Glomerular endothelial cell (primary cell): ENCODE measurements around the gene SYNDIG1L. TPM values are rescaled to one million over a fixed set of nuclear protein-coding genes. Genes with fewer than 3 reads are reported as not detected.

Experiments
- DNase-seq: peaks from one replicate; pipeline ENCODE4 v3.0.0-alpha.2; 2011; ENCODE audit warnings: low read depth, low spot score; ENCODE audit errors: extremely low read depth
- total RNA-seq: library from RNA; depleted of rRNA; stranded (reverse); fragments of >200 nt; gene quantifications from 2 replicates; pipeline ENCODE4 v1.2.3, GENCODE V29; 2015

SYNDIG1L gene
- total RNA-seq, 1 donor from 2014 or later = not detected

DNA sequence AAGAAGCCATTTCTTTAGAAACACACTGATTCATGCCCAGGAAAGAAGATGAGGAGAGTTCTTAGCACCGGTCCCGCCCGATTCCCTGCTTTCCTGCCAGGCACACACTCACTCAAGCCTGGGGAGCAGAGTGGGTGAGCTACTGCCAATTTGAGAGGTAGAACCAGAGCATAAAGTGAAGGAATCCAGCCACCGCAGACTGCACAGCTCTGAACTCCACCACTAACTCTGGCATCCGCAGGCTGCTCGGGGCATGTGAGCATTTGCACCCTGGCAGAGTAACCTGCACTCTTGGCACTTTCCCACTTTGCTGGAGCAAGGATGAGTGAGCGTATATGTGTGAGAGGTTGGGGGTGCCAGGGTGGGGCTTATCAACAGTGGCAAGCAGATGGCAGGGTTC, 4.0 kb upstream of the SYNDIG1L start:
- no peak for DNase-seq

DNA sequence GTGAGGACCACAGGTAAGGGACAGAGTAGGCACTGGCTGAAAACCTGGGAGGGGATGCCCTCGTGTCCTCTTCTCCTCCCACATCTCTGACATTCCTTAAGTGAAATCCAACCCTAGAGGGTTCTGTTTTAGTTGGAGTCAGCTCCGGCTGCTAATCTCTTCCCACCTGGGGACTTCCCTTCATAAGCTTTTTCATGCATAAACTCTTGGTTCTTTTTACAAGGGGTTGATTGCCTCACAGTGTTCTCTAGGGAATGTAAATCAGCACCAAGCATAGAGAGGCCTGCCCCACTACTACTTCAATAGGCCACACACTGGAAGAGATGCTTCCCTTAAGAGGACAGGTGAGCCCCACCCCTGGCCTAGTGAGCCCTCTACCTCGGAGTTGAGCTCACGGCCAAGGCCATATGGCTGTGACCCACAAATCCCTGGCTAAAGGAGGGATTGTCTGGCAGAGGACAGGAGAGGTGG, 3.2 kb upstream of the SYNDIG1L start:
- DNase-seq = no peak

DNA sequence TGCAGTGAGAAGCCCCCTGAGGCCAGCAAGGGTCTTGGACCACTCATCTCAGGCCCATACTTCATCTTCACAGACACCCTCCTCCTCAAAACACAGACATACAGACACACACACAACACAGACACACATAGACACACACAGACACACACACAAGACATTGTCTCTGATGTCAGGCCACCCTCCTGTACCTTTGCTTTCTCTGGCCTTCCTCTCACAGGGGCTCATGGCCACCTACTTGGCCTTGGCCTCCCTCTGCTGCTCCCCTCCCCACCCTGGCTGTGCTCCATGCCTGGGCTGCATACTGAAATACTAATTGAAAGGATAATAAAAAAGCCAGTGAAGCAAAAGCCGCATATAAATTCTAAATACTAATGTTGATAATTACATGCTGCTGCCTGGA, 1.6 kb upstream of the SYNDIG1L start:
- no peak for DNase-seq

DNA sequence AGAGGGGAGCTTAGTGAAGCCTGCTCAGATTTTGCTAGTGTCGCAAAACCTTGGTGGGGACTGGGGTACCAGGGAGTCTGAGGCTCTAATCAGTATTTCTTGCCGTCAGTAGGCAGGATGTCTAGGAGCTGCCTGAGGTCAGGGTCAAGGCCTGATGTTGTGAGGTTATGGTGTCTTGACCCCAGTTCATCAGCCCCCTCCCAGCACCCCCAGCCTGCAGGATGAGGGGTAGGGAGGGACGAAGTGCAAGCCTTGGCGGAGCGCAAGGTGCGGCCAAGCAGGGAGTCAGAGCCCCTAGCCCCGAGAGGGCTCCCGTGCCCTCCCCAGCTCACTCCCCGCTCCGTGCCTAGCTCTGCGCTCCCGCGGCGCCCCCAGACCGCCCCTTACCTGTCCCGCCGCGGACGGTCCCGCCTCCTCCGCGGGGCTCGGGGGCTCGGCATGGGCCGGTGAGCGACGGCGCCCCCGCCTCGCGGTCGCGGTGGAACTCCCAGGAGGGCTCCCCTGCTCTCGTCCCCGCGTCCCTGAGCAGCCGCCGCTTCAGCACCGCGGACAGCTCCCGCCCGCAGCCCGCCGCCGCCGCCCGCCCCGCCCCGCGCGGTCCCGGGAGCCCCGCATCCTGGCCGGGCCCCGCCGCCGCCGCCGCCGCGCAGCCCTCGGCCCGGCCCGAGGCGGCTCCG, 347 bp downstream of the SYNDIG1L start:
- no peak for DNase-seq

DNA sequence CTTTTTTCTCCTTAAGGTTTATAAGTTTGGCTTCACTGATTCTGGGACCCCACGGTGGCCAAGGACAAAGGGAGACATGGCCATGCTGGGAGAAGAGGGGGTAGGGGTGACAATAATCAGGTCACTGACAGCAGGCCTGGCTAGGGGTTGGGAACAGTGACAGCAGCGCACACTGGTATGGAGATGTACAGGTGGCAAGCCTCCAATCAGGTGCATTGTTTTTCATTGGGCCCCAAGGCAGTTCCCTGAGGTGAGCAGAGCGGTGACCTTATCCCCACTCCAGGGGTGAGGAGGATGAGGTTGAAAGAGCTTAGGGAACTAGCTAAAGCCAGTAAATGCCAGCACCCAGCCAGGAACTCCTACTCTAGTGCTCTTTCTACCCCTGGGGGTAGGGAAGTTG, 1.4 kb downstream of the SYNDIG1L start:
- DNase-seq = no peak

DNA sequence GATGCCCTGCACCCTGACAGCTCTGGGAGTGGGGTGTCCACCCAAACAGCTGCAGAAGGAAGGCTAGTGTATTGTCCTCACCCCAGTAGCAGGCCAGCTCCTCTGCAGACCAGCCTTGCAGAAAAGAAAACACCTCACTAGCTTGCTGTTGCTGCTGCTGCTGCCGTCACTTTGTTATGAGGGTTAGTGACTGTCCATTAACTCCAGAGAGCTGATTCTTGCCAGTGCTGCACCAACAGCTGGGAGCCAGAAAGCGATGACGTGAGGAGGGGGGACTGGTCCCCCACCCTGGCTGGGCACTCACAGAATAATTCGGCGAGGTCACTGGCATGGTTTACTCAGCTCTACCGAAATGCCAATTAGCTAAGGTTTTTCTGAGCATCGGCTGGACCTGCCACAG, 2.8 kb downstream of the SYNDIG1L start:
- DNase-seq = no peak

DNA sequence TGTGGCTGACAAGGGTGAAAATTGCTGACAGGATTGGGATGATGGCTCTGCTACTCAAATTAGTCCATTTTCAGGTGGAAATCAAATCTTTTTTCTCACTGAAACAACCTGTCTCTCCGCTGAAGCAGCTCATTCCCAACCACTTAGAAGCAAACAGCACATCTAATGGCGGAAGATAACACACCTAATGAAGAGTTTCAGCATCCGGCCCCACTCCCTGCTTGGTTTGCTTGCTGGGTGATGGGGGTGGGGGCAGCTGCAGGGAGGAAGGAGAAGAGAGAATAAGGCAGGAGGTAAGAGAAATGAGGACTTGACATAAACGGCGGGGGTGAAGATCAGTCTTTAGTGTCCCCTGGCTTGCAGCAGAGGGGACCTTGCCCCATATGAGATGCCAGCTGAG, 4.0 kb downstream of the SYNDIG1L start:
- DNase-seq = no peak

DNA sequence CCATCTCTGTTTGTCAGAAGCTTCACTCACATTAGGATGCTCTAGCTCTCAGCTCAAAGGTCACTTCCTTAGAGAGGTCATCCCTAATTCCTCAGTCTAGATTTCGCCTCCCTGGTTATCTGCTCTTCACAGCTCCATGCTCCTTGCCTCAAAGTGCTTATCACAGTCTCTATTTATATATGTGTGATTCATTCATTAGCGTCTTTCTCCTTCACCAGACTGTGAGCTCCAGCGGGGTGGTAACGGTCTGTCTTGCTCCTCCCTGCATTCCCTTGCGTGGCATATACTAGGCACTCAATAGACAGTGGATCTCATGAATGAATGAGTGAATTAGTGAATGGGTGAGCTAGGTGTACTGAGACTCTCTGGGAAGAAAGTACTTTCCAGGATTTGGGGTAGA, 6.9 kb downstream of the SYNDIG1L start:
- DNase-seq = no peak

DNA sequence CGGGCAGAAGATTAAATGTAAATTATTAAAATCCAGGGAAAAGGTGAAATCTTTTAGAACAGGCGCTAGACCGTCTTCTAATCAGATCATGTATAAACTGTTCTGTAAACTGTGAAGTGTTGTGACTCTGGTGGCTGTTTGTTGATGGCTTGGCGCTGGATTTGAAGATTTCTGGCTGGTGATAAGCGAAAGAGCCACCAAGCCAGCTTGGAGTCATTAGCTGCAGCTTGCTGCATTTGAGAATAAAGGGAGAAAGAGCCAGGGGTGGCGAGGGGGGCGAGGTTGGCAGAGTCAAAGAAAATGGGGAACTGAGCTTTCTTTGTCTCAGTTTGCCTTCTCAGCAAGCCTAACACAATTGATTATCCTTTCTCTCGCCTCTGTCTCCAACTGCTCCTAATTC, 8.0 kb downstream of the SYNDIG1L start:
- no peak for DNase-seq

DNA sequence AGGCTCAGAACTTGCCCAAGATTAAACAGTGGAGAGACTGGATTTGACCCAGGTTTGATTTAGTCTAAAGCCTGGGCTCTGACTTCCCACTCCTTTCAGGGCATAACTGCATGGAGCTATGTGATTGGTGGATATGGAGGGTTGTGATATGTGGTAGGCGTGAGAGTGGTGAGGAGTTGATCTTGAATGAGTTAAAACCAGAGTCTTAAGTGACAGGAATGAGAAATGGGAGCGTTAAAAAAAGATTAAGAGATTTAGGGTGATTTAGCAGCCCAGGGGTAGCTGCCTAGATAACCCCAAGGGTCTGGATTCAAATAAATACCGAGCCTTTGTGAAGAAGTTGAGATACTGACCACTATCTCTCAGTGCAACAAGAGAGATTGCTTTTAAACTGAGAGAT, 8.4 kb downstream of the SYNDIG1L start:
- DNase-seq = no peak

DNA sequence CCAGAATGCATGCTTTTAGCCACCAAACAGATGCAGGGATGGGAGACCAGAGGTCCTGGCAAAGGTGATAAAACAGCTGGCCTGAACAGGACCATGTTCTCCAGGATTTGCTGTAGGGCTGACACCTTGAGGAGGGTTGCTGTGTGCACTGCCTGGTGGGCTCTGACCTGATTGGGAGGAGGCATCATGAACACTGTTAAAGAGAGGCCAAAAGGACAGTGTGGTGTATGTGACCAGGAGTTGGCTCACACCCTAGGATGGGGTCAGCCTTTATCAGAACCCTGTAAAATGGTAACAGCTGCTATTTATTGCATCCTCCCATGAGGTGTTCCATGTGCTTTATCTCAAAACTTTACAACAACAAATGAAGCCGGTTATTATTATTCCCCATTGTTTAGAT, 8.8 kb downstream of the SYNDIG1L start:
- no peak for DNase-seq

DNA sequence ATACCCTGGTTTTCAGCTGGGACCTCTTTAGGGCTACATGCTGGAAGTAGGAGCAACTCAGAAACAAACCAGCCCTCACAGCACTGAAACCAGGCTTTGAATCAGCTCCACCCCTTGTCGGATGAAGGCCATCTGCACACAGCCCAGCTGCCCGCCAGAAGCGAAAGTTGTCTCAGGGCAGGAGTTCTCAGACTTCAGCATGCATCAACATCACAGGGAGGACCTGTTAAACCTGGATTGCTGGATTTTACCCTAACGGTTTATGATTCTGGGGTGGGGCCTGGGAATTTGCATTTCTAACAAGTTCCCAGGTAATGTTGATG, 10.9 kb downstream of the SYNDIG1L start:
- DNase-seq = no peak

DNA sequence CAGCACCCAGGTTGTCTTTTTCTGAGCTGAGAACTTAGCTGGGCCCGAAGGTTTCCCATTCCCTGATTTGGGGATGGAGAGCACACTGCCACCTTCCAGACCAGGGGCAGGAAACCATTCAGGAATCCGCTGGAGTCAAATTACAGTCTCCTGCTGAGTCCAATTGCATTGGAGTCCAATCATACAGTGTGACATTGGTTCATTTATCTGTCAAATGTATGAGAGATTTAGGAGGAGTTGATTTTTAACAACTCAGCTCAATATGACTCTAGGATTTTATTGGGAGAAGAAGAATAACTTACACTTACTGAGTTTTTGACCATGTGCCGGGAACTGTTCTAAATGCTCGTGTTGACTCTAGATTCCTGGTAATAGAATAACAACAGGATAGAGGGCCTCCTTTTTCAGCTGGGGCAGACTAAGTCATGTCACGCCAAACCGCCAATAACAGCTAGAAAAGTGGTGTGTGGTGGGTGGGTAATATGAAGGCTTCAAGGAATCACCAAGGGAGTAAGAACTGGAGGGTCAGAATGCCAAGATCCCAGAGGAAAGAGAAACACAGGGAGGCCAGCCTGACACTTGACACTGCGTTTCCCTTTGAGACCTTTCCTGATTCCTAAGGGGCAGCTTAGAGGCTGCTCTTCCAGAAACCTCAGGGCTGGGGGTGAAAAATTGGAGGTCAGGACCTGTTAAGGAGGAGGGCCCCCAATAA, 11.5 kb downstream of the SYNDIG1L start:
- DNase-seq = no peak

DNA sequence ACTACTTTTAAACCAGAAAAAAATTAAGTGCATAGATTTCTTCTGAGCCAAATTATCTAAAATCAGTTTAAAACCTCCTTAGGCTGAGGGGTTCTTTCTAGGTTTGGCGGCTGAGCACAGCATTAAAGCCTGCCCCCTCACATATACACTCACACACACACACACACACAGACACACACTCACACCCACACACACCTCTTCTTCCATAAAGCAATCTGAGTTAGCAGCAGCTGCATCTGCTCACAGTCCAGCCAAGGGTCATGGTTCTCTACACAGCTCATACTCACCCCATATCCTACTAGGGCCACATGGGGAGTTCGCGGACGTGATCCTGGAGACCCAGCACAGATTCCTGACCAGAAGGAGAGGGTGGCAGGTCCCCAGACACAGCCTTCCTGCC, 12.4 kb downstream of the SYNDIG1L start:
- no peak for DNase-seq

DNA sequence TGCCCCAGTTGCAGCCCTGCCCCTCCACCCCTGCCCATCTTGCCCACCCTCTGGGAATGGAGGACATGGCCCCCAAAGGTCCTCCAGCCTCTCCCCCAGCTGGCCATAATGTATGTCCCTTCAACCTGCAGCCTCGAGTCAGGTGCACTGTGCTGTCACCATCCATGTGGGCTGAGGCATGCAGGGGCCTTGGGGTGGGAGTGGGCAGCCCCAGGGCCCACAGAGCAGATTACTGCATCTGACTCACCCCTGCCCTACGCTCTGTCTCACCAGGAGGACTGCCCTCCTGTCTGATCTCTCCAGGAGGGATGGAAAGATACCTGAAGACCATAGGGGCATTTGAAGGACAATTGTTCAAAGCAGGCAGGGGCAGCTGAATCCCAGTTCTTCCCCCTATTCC, 13.3 kb downstream of the SYNDIG1L start:
- DNase-seq = no peak

DNA sequence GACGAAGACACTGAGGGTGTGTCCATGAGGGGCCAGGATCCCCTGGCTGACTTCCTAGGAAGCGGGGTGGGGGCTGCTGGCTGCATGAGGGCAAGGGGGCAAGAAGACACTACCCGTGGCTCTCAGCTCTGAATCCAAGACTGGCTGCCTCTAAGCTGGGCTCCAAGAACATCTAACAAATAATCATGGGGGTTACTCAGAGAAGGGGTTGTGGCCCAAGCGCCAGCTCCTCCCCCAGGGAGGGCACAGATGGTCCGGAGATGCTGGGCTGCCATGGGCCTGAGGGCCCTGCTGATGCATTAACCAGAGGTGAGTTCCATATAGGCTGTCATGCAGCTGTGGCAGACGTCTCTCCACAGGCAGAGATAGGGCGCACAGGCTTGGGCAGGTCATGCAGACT, 14.3 kb downstream of the SYNDIG1L start:
- DNase-seq = no peak

DNA sequence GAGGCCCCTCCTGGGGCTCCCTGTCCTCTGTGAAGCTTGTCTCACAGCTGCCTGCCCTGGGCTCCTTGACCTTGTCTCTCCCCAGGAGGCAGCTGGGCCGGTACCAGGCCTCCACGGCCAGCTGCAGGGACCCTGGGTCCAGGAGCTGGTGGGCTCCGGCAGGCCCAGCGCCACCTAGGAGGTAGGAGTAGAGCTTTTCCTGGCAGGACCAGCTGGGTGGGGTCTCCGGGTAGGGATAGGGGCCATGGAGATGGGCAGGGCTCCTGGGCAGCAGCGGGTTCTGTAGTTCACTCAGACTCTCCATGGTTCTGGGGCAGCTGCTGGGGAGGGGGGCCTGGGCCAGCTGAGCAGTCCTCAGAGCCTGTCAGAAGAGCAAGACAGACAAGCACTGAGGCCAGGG, 16.6 kb downstream of the SYNDIG1L start:
- DNase-seq = no peak

DNA sequence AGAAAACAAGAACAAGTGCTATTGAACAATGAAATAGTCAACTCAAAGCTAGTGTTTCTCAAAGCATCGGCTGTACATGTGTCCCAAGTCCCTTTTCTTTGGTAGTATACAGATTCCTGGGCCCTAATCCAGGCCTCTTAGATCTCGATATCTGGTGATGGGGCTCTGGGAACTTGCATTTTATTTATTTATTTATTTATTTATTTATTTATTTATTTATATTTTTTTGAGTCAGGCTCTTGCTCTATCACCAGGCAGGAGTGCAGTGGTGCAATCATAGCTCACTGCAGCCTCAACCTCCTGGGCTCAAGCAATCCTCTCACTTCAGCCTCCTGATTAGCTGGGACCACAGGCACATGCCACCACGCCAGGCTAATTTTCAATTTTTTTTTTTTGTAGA, 17.1 kb downstream of the SYNDIG1L start:
- DNase-seq = no peak

DNA sequence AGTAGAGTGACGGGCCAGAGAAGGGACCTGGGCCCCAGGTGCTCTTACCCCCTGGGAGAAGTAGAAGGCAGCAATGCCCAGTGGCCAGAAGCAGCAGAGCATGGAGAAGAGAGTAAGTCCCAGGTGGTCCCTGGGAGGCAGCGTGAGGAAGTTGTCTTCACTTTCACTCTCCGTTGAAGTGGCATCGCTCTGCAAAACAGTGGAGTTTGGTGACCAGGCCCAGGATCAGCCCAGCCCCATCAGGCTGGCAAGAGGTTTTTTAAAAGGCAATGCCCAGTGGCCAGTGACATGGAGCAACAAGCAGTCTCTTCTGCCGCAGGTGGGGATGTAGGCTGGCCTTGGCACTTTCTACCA, 18.2 kb downstream of the SYNDIG1L start:
- no peak for DNase-seq

DNA sequence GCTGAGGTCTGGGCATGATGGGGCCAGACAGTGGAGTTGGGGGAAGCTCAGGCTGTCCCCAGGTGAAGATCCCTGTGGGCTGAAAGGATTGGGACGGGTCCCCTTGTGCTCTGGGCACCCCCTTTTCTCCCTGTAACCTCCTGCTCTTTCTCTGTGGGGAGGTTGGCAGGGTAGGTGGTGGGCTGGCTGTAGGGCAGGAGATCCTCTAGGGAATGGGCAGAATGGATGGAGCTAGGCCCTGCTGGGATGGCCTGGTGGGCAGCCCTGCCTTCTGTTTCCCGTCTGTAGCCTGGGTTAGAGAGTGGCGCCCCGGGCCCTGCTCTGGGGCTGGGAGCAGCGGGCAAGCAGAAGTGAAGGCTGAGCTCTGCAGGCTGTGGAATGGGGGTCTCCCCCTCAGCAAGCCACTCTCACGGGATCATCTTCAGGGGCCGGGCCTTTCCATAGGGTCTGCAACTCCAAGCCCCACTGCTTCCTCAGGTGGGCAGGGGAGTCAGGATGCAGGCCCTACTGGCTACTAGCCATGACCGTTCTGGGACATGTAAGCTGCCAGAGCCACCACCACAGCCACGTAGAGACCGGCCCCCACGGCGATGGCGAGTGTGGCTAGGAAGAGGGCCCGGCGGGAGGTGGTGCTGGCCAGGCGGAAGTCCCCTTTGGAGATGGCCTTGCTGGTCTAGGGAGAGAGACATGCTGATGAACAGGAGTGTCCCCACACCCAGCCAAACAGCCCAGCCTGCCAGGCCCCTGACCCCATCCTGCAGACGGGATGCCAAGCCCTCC, 18.8 kb downstream of the SYNDIG1L start:
- DNase-seq = no peak

DNA sequence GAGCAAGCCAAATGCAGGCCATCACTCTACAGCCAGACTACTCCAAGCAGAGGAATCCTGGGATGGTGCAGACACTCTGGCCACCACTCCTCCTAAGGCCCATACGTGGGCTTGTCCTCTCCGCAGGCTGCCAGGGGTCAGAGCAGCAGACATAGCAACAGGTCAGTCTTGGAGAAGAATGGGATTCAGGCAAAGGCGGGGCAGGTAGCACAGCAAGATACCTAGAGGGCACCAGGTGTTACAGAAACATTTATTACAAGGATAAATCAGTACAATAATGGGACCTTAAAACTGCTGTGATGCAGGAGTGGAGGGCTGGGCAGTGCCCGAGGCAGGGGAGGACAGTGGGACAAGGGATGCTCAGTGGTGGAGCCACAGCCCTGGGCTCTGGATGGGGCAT, 20.3 kb downstream of the SYNDIG1L start:
- no peak for DNase-seq

DNA sequence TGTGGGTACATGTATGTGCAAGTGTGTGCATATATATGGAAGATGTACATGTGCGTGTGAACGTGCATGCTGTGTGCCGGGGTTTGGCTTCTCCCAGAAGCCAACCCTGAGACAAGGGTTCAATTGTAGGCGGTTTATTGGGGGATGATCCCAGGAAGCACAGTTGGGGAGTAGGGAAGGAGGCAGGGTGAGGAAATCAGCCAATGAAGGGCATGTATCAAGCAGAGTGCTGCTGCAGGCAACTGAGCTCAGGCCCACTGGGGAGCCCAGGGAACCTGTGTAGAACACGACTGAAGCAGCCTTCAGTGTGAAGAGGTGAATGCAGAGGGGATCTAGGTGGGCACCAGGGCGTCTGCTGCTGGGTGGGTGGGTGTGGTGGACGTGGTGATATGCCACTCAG, 21.6 kb downstream of the SYNDIG1L start:
- no peak for DNase-seq
